PC-3 (cell line): Measurements from ENCODE around the gene VWC2L. TPM values are rescaled to one million over a fixed set of nuclear protein-coding genes. Genes with fewer than 3 reads are reported as not detected.
A peak's percentile ranks its signal among the peaks of the same experiment; 100 is the strongest.

Experiments used
- ATAC-seq: fragments of 200-7000 bp; cut with Tn5 transposase; 2 replicates; pipeline ENCODE4 v1.9.1; 2020; ENCODE audit warnings: mild to moderate bottlenecking, moderate library complexity
- Bru-seq: library from RNA; stranded (reverse); fragments of 400-500 nt; gene quantifications from one replicate; lab custom pipeline; 2021; lab: Mats Ljungman, UMichigan
- BruChase-seq, 2 experiments: library from RNA; stranded (reverse); fragments of 400-500 nt; gene quantifications; one replicate each; lab custom pipeline; 2021; lab: Mats Ljungman, UMichigan
- BruUV-seq: library from RNA; stranded (reverse); fragments of 400-500 nt; replicated peaks from 2 replicates; lab custom pipeline; 2021; lab: Mats Ljungman, UMichigan
- CTCF ChIA-PET: fragments of 300-600 bp; sonication (Branson Sonifier 250); formaldehyde crosslinking; loops from one replicate; lab custom pipeline; 2022; ENCODE audit warnings: antibody characterized with exemption; lab: Charles Lee
- POLR2A ChIA-PET: fragments of 300-600 bp; sonication (Branson Sonifier 250); formaldehyde crosslinking; loops from one replicate; lab custom pipeline; 2022; ENCODE audit warnings: antibody characterized with exemption; ENCODE audit not compliant: unreplicated experiment; lab: Charles Lee
- DNase-seq: peaks from one replicate; pipeline ENCODE4 v3.0.0-alpha.2; 2015
- H2AFZ ChIP-seq: fragments of 300-600 bp; sonication (generic); 2 replicates; pipeline ENCODE4 v1.6.0; 2016; ENCODE audit warnings: antibody characterized with exemption, low read length
- H3F3A ChIP-seq: fragments of 300-600 bp; sonication (generic); one replicate; pipeline ENCODE4 v1.6.0; 2017; ENCODE audit warnings: antibody characterized with exemption, low read length, control low read depth, mild to moderate bottlenecking; ENCODE audit not compliant: unreplicated experiment
- H3K27ac ChIP-seq: fragments of 300-600 bp; sonication (generic); 2 replicates; pipeline ENCODE4 v1.5.1; 2016; ENCODE audit warnings: mild to moderate bottlenecking, low read length
- H3K27me3 ChIP-seq: fragments of 300-600 bp; sonication (generic); 2 replicates; pipeline ENCODE4 v1.6.1; 2016; ENCODE audit warnings: low read length, mixed read lengths
- H3K36me3 ChIP-seq: fragments of 300-600 bp; sonication (generic); 2 replicates; pipeline ENCODE4 v1.6.1; 2016; ENCODE audit warnings: low read depth, mixed run types, low read length, mixed read lengths
- H3K4me1 ChIP-seq: fragments of 300-600 bp; sonication (generic); 2 replicates; pipeline ENCODE4 v1.5.1; 2016; ENCODE audit warnings: low read length; ENCODE audit not compliant: insufficient read depth
- H3K4me2 ChIP-seq: fragments of 300-600 bp; sonication (generic); 2 replicates; pipeline ENCODE4 v1.6.0; 2016; ENCODE audit warnings: low read length
- H3K4me3 ChIP-seq: fragments of 300-600 bp; sonication (generic); 2 replicates; pipeline ENCODE4 v1.5.1; 2016; ENCODE audit warnings: mild to moderate bottlenecking, low read length, mixed read lengths
- H3K79me2 ChIP-seq: fragments of 300-600 bp; sonication (generic); 2 replicates; pipeline ENCODE4 v1.6.1; 2017; ENCODE audit warnings: low read length, mixed read lengths
- H3K9ac ChIP-seq: fragments of 300-600 bp; sonication (generic); 2 replicates; pipeline ENCODE4 v1.6.0; 2016; ENCODE audit warnings: mild to moderate bottlenecking, low read length
- H3K9me2 ChIP-seq: fragments of 300-600 bp; sonication (generic); replicated peaks from 2 replicates; pipeline ENCODE4 v1.6.1; 2016; ENCODE audit warnings: mixed run types, low read length, mixed read lengths
- H3K9me3 ChIP-seq: fragments of 300-600 bp; sonication (generic); 2 replicates; pipeline ENCODE4 v1.6.1; 2016; ENCODE audit warnings: low read length, mixed read lengths
- H4K20me1 ChIP-seq: fragments of 300-600 bp; sonication (generic); 2 replicates; pipeline ENCODE4 v1.6.1; 2016; ENCODE audit warnings: low read length, mixed read lengths
- CTCF ChIP-seq: fragments of 300-600 bp; sonication (generic); conservative IDR thresholded peaks from 2 replicates; pipeline ENCODE4 v1.5.1; 2017; ENCODE audit warnings: antibody characterized with exemption, low read depth, mild to moderate bottlenecking, low read length
- EZH2 ChIP-seq: fragments of 300-600 bp; sonication (generic); IDR thresholded peaks from one replicate; pipeline ENCODE4 v1.6.1; 2017; ENCODE audit warnings: antibody characterized with exemption, mild to moderate bottlenecking, low read length; ENCODE audit not compliant: unreplicated experiment
- EZH2phosphoT487 ChIP-seq: fragments of 300-600 bp; sonication (generic); IDR thresholded peaks from 2 replicates; pipeline ENCODE4 v1.6.1; 2018; ENCODE audit warnings: mild to moderate bottlenecking, antibody characterized with exemption, low read length, borderline replicate concordance
- intact Hi-C: fragments of 100-400 bp; cut with micrococcal nuclease; formaldehyde crosslinking; loops from 2 replicates; pipeline ENCODE4 v1.9.0; 2023
- long read RNA-seq: library from polyadenylated mRNA; unstranded; transcript quantifications from one replicate; pipeline ENCODE4 v2.0.0, GENCODE V29; 2021; ENCODE audit not compliant: unreplicated experiment
- total RNA-seq: library from RNA; depleted of rRNA; stranded (reverse); fragments of >200 nt; gene quantifications from 2 replicates; pipeline ENCODE4 v1.2.3, GENCODE V29; 2014; rRNA removed

The VWC2L gene
- total RNA-seq (not detected in 2 replicates), Bru-seq, nascent RNA (percentile 2 among the genes with signal in this experiment), BruChase-seq, experiment 1, labeled RNA remaining after a 6-hour chase (percentile 5 among the genes with signal in this experiment), BruChase-seq, experiment 2, labeled RNA remaining after a 2-hour chase (percentile 13 among the genes with signal in this experiment)
- long read RNA-seq: 0 reads

GRCh38 chr2:214410918-214411554 is at the start of gene VWC2L:
Gene VWC2L, plus strand, starts transcription at chr2:214411054. Its CDS starts 3,140 bp downstream, at chr2:214414194.
- peak; percentile 100 for ATAC-seq
- no TSS peak for BruUV-seq
- Histone ChIP-seq H3K4me1 (0 out of 2 replicates have a peak, but pooled peaks cover 4% of the 10 kb centered on the region), H3K27me3 (no peaks in the 10 kb centered on the region), H3K9ac (no peak within 1 kb of the TSS), H3K4me2 (peak within 1 kb of the TSS; percentile 40; the same call in 1 of the 2 replicates), H3K9me2 (no peaks in the 10 kb centered on the region), H3K4me3 (no peak within 1 kb of the TSS), H3K27ac (no peak within 1 kb of the TSS), H2AFZ (no peak within 1 kb of the TSS), H4K20me1 (no peaks in the 10 kb centered on the region), H3K79me2 (no peaks in the 10 kb centered on the region), H3K9me3 (no peaks in the 10 kb centered on the region), H3K36me3 (no peaks in the 10 kb centered on the region), H3F3A (no peaks in the 10 kb centered on the region)
- no peak for TF ChIP-seq CTCF
- TF ChIP-seq EZH2: no peak
- TF ChIP-seq EZH2phosphoT487: no peak
- ChIA-PET POLR2A (interaction anchor here (0.5 kb wide), 1 partner anchor 854 kb away, joined by 3 read pairs; no protein-coding TSS in a partner anchor), CTCF (interaction anchor here (0.5 to 1.0 kb wide), 5 partner anchors 332 to 608 kb away, joined by 3 to 9 read pairs (median 4); no protein-coding TSS in a partner anchor)
- DNase-seq: peak; percentile 87
- intact Hi-C loops: loop anchor here (1.0 to 10.0 kb wide), 6 partner anchors 99 to 1156 kb away; no protein-coding TSS in a partner anchor

GRCh38 chr2:214361116-214361515 is 49.7 kb upstream of the VWC2L start:
- POLR2A ChIA-PET: no interaction called here

More at GRCh38 chr2:214361116-214361515, 49.7 kb upstream of the VWC2L start:
- H3K4me1 ChIP-seq: no peaks in the 10 kb centered on the region
- no peaks in the 10 kb centered on the region for H4K20me1 ChIP-seq
- H3K36me3 ChIP-seq: no peaks in the 10 kb centered on the region
- no peaks in the 10 kb centered on the region for H3F3A ChIP-seq
- H3K27me3 ChIP-seq: no peaks in the 10 kb centered on the region
- no peaks in the 10 kb centered on the region for H3K9me3 ChIP-seq
- ATAC-seq: no peak
- no peak overlapping the region for H3K4me2 ChIP-seq
- no peaks in the 10 kb centered on the region for H3K9me2 ChIP-seq
- no peak overlapping the region for H2AFZ ChIP-seq
- no peak overlapping the region for H3K9ac ChIP-seq
- H3K4me3 ChIP-seq: no peak overlapping the region
- no peak for DNase-seq
- no TSS peak for BruUV-seq
- TF ChIP-seq EZH2phosphoT487: no peak
- no peak for TF ChIP-seq CTCF
- no peak for TF ChIP-seq EZH2
- no peak overlapping the region for H3K27ac ChIP-seq
- intact Hi-C loops: loop anchor here (2.0 kb wide), 1 partner anchor 18 kb away; no protein-coding TSS in a partner anchor
- H3K79me2 ChIP-seq: no peaks in the 10 kb centered on the region
- CTCF ChIA-PET: no interaction called here
